Muscle of leg (tissue), 11 donors: Measurements from ENCODE around the gene HAUS8. TPM values are rescaled to one million over a fixed set of nuclear protein-coding genes. Genes with fewer than 3 reads are reported as not detected.
A peak's percentile ranks its signal among the peaks of the same experiment; 100 is the strongest.

Experiments used
- DNase-seq: peaks from one replicate; pipeline ENCODE4 v3.0.0; 2013
- H3K27ac ChIP-seq: one replicate; pipeline ENCODE4 v1.5.1; 2013; ENCODE audit warnings: mild to moderate bottlenecking, low read length, control low read depth
- H3K27me3 ChIP-seq: one replicate; pipeline ENCODE4 v1.6.1; 2013; ENCODE audit warnings: low read length; ENCODE audit not compliant: control insufficient read depth, insufficient read depth
- H3K36me3 ChIP-seq: one replicate; pipeline ENCODE4 v1.6.1; 2013; ENCODE audit warnings: low read length; ENCODE audit not compliant: control insufficient read depth, insufficient read depth
- H3K4me1 ChIP-seq: one replicate; pipeline ENCODE4 v1.6.1; 2013; ENCODE audit warnings: low read length; ENCODE audit not compliant: control insufficient read depth, insufficient read depth
- H3K4me3 ChIP-seq: one replicate; pipeline ENCODE4 v1.5.1; 2013; ENCODE audit warnings: low read length, control low read depth
- H3K9me3 ChIP-seq: replicated peaks from 2 replicates; pipeline ENCODE4 v1.6.1; 2013; ENCODE audit warnings: low read depth, low read length; ENCODE audit not compliant: control insufficient read depth
- WGBS: methylation state at CpG from one replicate; pipeline ENCODE4 v1.1.5; 2013; ENCODE audit warnings: missing lambda C conversion rate; ENCODE audit not compliant: insufficient coverage; 5-methylcytosine and 5-hydroxymethylcytosine counted together
- polyA plus RNA-seq, 8 donors: library from polyadenylated mRNA; unstranded; fragments of 120-200 nt; gene quantifications; one replicate each; pipeline versions ENCODE4 v1.2.1 to v1.2.3, GENCODE V29; 2013; ENCODE audit warnings: inconsistent platforms in 1 of 8, low replicate concordance in 1 of 8; ENCODE audit not compliant: insufficient read length in 8 of 8, insufficient read depth in 1 of 8
- total RNA-seq: library from RNA; stranded (reverse); fragments of 120-200 nt; gene quantifications from one replicate; pipeline ENCODE4 v1.2.4, GENCODE V29; 2013

The HAUS8 gene
- total and polyA plus RNA-seq, 9 donors: 3.9 to 14.0 (median 10.0) TPM

DNA sequence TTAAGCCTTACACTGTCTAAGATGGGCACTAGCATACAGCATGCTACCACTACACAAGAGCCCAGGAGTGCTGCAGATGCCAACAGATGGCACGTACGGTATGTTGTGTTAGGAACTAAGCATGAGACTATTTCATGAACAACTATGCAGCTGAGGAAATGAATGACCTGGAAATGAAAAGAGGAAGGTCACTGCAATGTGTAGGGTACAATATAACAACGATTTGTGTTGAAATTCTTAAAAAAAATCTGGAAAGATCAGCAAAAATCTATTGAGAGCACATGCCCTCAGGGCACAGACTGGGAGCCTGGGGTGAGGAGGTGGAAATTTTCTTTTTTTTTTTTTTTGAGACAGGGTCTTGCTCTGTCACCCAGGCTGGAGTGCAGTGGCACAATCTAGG, 14.4 kb downstream of the HAUS8 start:
- H3K4me3 ChIP-seq: no peak overlapping the region
- no peak overlapping the region for H3K27ac ChIP-seq
- no peaks in the 10 kb centered on the region for H3K4me1 ChIP-seq
- 93% methylated on average over 3 of the region's 3 CpGs for WGBS
- H3K9me3 ChIP-seq: peaks cover 30% of the 10 kb centered on the region
- H3K36me3 ChIP-seq: peaks cover 43% of the 10 kb centered on the region
- no peaks in the 10 kb centered on the region for H3K27me3 ChIP-seq
- DNase-seq: no peak

DNA sequence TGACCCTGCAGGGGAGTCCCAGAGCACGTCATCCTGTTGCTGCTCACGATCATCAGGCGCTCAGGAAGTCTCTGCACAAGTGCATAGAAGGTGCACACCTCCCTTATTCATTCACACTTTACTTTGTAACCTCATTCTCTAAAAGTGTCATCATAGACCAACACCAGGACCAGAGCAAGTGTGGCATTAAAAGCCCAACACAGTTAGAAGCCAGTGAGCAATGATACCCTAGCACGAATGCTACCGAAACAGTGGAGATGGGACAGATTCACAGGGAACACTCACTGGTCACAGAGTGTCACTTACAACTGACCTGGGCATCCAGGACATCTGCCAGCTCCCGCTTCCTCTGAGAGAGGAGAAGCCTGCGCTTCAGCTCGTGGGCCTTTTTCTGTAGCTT, 17.0 kb downstream of the HAUS8 start:
- 94% methylated on average over 5 of the region's 8 CpGs for WGBS
- Histone ChIP-seq H3K27me3 (no peaks in the 10 kb centered on the region), H3K36me3 (peaks cover 56% of the 10 kb centered on the region), H3K27ac (no peak overlapping the region), H3K4me1 (no peaks in the 10 kb centered on the region), H3K4me3 (no peak overlapping the region), H3K9me3 (peaks cover 24% of the 10 kb centered on the region)
- DNase-seq: no peak

- Histone ChIP-seq H3K4me3 (no peak overlapping the region), H3K36me3 (peaks cover 62% of the 10 kb centered on the region), H3K9me3 (peaks cover 24% of the 10 kb centered on the region), H3K27ac (no peak overlapping the region), H3K27me3 (no peaks in the 10 kb centered on the region), H3K4me1 (no peaks in the 10 kb centered on the region)
- WGBS: 88% methylated on average over 15 of the region's 15 CpGs
- DNase-seq: no peak
Measured at GRCh38 chr19:17055636-17056035, 19.6 kb downstream of the HAUS8 start.

- no peak overlapping the region for H3K27ac ChIP-seq
- H3K9me3 ChIP-seq: peaks cover 23% of the 10 kb centered on the region
- H3K36me3 ChIP-seq: peaks cover 64% of the 10 kb centered on the region
- DNase-seq: no peak
- no peaks in the 10 kb centered on the region for H3K4me1 ChIP-seq
- H3K4me3 ChIP-seq: no peak overlapping the region
- H3K27me3 ChIP-seq: no peaks in the 10 kb centered on the region
- WGBS: 90% methylated on average over 3 of the region's 5 CpGs
Measured at GRCh38 chr19:17054746-17055145, 20.5 kb downstream of the HAUS8 start.

- H3K27me3 ChIP-seq: no peaks in the 10 kb centered on the region
- peaks cover 53% of the 10 kb centered on the region for H3K36me3 ChIP-seq
- DNase-seq: peak; percentile 69
- H3K4me1 ChIP-seq: no peaks in the 10 kb centered on the region
- no peak overlapping the region for H3K4me3 ChIP-seq
- peaks cover under 1% of the 10 kb centered on the region for H3K9me3 ChIP-seq
- WGBS: 51% methylated on average over 6 of the region's 8 CpGs
- no peak overlapping the region for H3K27ac ChIP-seq
Measured at GRCh38 chr19:17052439-17052838, 22.8 kb downstream of the HAUS8 start.

GRCh38 chr19:17049711-17050280, 25.5 kb downstream of the HAUS8 start:
- no peak overlapping the region for H3K27ac ChIP-seq
- H3K9me3 ChIP-seq: no peaks in the 10 kb centered on the region
- WGBS: 76% methylated on average over 18 of the region's 18 CpGs
- H3K36me3 ChIP-seq: peaks cover 44% of the 10 kb centered on the region
- no peaks in the 10 kb centered on the region for H3K27me3 ChIP-seq
- H3K4me3 ChIP-seq: no peak overlapping the region
- no peak for DNase-seq
- no peaks in the 10 kb centered on the region for H3K4me1 ChIP-seq

GRCh38 chr19:17048885-17049453, 26.3 kb downstream of the HAUS8 start:
- Histone ChIP-seq H3K9me3 (no peaks in the 10 kb centered on the region), H3K4me3 (no peak overlapping the region), H3K27me3 (no peaks in the 10 kb centered on the region), H3K4me1 (no peaks in the 10 kb centered on the region), H3K36me3 (peaks cover 41% of the 10 kb centered on the region), H3K27ac (no peak overlapping the region)
- WGBS: 81% methylated on average over 3 of the region's 16 CpGs
- no peak for DNase-seq

- no peaks in the 10 kb centered on the region for H3K9me3 ChIP-seq
- no peak for DNase-seq
- H3K4me1 ChIP-seq: peaks cover 9% of the 10 kb centered on the region
- no peak overlapping the region for H3K4me3 ChIP-seq
- no peaks in the 10 kb centered on the region for H3K27me3 ChIP-seq
- peaks cover 25% of the 10 kb centered on the region for H3K36me3 ChIP-seq
- WGBS: 60% methylated on average over 2 of the region's 5 CpGs
- no peak overlapping the region for H3K27ac ChIP-seq
Measured at GRCh38 chr19:17045907-17046502, 29.2 kb downstream of the HAUS8 start.

DNA sequence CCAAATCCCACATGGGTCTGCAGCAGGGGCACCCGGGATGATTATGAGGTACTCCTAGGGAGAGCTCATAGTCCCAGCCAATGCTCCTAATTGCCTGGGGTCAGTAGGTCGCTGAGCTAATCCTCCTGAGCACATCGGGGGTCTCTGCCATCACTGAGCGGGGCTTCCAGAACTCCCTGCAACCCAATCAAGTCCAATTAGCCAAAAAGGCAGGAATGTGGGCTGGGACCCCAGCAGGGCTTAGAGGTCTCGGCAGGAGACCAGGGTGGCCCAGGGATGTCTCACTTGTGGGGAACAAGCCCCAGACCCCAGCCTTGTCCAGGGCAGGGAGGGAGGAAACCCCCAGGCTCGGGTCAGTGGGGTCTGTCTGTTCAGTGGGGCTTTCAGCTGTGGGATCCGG, 31.5 kb downstream of the HAUS8 start:
- WGBS: 46% methylated on average over 7 of the region's 7 CpGs
- Histone ChIP-seq H3K4me3 (no peak overlapping the region), H3K36me3 (peaks cover 6% of the 10 kb centered on the region)

GRCh38 chr19:17041976-17042375, 33.3 kb downstream of the HAUS8 start:
- H3K27ac ChIP-seq: no peak overlapping the region
- no peaks in the 10 kb centered on the region for H3K36me3 ChIP-seq
- DNase-seq: peak; percentile 72
- WGBS: 10% methylated on average over 6 of the region's 11 CpGs
- H3K4me3 ChIP-seq: no peak overlapping the region
- H3K9me3 ChIP-seq: no peaks in the 10 kb centered on the region
- peaks cover 9% of the 10 kb centered on the region for H3K4me1 ChIP-seq
- no peaks in the 10 kb centered on the region for H3K27me3 ChIP-seq

More for the DNA sequence above, 31.5 kb downstream of the HAUS8 start:
- no peak for DNase-seq
- Histone ChIP-seq H3K27ac (no peak overlapping the region), H3K27me3 (no peaks in the 10 kb centered on the region), H3K4me1 (peaks cover 9% of the 10 kb centered on the region), H3K9me3 (no peaks in the 10 kb centered on the region)
